Endodermal cell (in vitro differentiated cells): Measurements from ENCODE around the gene PITPNC1. TPM values are rescaled to one million over a fixed set of nuclear protein-coding genes. Genes with fewer than 3 reads are reported as not detected.

ENCODE experiments used
- DNase-seq: peaks from one replicate; pipeline ENCODE4 v3.0.0-alpha.2; 2017
- H3K27ac ChIP-seq: 2 replicates; pipeline ENCODE4 v1.5.1; 2013; ENCODE audit warnings: mild to moderate bottlenecking, low read depth, low read length, moderate library complexity
- H3K27me3 ChIP-seq: 2 replicates; pipeline ENCODE4 v1.6.1; 2013; ENCODE audit warnings: mild to moderate bottlenecking, low read length, moderate library complexity; ENCODE audit not compliant: insufficient read depth, control insufficient read depth, poor library complexity, severe bottlenecking
- H3K36me3 ChIP-seq: 2 replicates; pipeline ENCODE4 v1.7.0; 2013; ENCODE audit warnings: mild to moderate bottlenecking, low read length, moderate library complexity; ENCODE audit not compliant: control insufficient read depth, insufficient read depth
- H3K4me1 ChIP-seq: one replicate; pipeline ENCODE4 v1.7.0; 2013; ENCODE audit warnings: low read length; ENCODE audit not compliant: control insufficient read depth, insufficient read depth
- H3K4me3 ChIP-seq: 2 replicates; pipeline ENCODE4 v1.5.1; 2013; ENCODE audit warnings: mild to moderate bottlenecking, low read length, moderate library complexity
- H3K9ac ChIP-seq: 2 replicates; pipeline ENCODE4 v1.6.1; 2013; ENCODE audit warnings: mild to moderate bottlenecking, low read length, moderate library complexity; ENCODE audit not compliant: poor library complexity, severe bottlenecking; ENCODE audit errors: extremely low read depth
- H3K9me3 ChIP-seq: 2 replicates; pipeline ENCODE4 v1.6.1; 2013; ENCODE audit warnings: mild to moderate bottlenecking, low read length, moderate library complexity; ENCODE audit not compliant: control insufficient read depth
- H3K27ac Mint-ChIP-seq: 2 replicates; pipeline ENCODE4 v1.8.0; 2020; ENCODE audit warnings: mixed read lengths
- H3K27me3 Mint-ChIP-seq: 2 replicates; pipeline ENCODE4 v1.8.0; 2021; ENCODE audit warnings: mild to moderate bottlenecking, mixed read lengths; ENCODE audit not compliant: insufficient read depth
- H3K36me3 Mint-ChIP-seq: 2 replicates; pipeline ENCODE4 v1.8.0; 2020; ENCODE audit warnings: low read depth, mixed read lengths
- H3K4me1 Mint-ChIP-seq: 2 replicates; pipeline ENCODE4 v1.8.0; 2020; ENCODE audit warnings: mixed read lengths
- H3K4me3 Mint-ChIP-seq: 2 replicates; pipeline ENCODE4 v1.8.0; 2020; ENCODE audit warnings: mild to moderate bottlenecking, moderate library complexity, mixed read lengths
- H3K9me3 Mint-ChIP-seq: 2 replicates; pipeline ENCODE4 v1.8.0; 2020; ENCODE audit warnings: mild to moderate bottlenecking, mixed read lengths
- CTCF ChIP-seq: fragments of 200-600 bp; sonication (generic); conservative IDR thresholded peaks from 2 replicates; pipeline ENCODE4 v1.5.0; 2021; ENCODE audit warnings: antibody characterized with exemption, mild to moderate bottlenecking
- WGBS, 2 experiments: methylation state at CpG; one replicate each; pipeline versions ENCODE4 v1.1.5 to v1.1.7; 2013; ENCODE audit warnings: missing lambda C conversion rate in 2 of 2, mixed read lengths in 1 of 2; ENCODE audit not compliant: insufficient coverage in 1 of 2, insufficient read length in 1 of 2; 5-methylcytosine and 5-hydroxymethylcytosine counted together
- total RNA-seq, 2 donors: library from RNA; stranded (reverse); fragmentation: NEBNext Ultra II Directional in 1 of 2; extraction: Animal tissue kit (Norgen Biotek cat#: 25700) in 1 of 2; gene quantifications; 2 replicates in 1 of 2; 3 replicates in 1 of 2; pipeline ENCODE4 v1.2.1, GENCODE V29; 2021

PITPNC1 gene
- total RNA-seq, 2 donors from 2014 or later = 28.9 to 36.4 TPM

- Mint-ChIP-seq H3K9me3 (no peaks in the 10 kb centered on the region), H3K4me3 (no peak overlapping the region), H3K36me3 (no peaks in the 10 kb centered on the region), H3K27me3 (no peaks in the 10 kb centered on the region), H3K27ac (no peak overlapping the region), H3K4me1 (peaks cover 17% of the 10 kb centered on the region)
- Histone ChIP-seq H3K36me3 (no peaks in the 10 kb centered on the region), H3K4me3 (no peak overlapping the region), H3K27ac (no peak overlapping the region), H3K9me3 (no peaks in the 10 kb centered on the region), H3K9ac (no peak overlapping the region), H3K4me1 (no peaks in the 10 kb centered on the region), H3K27me3 (no peaks in the 10 kb centered on the region)
- 100% methylated on average over 1 of the region's 1 CpG for WGBS, 2 experiments
- TF ChIP-seq CTCF = no peak
- DNase-seq = no peak
These were observed 4.3 kb upstream of the PITPNC1 start for GRCh38 chr17:67372751-67373150.

- Mint-ChIP-seq H3K27me3 (no peaks in the 10 kb centered on the region), H3K27ac (peak overlapping the region; percentile 69), H3K9me3 (peaks cover 6% of the 10 kb centered on the region), H3K4me1 (peaks cover 22% of the 10 kb centered on the region), H3K36me3 (peaks cover 6% of the 10 kb centered on the region), H3K4me3 (peak overlapping the region; percentile 19)
- Histone ChIP-seq H3K9me3 (peaks cover 3% of the 10 kb centered on the region), H3K27me3 (no peaks in the 10 kb centered on the region), H3K4me1 (no peaks in the 10 kb centered on the region), H3K9ac (no peak overlapping the region), H3K27ac (no peak overlapping the region), H3K4me3 (no peak overlapping the region), H3K36me3 (no peaks in the 10 kb centered on the region)
- WGBS, 2 experiments = 54 to 65% methylated on average over 10 to 12 of the region's 12 CpGs
- peak; percentile 97 for DNase-seq
- TF ChIP-seq CTCF = peak; percentile 93
These were observed 2.6 kb upstream of the PITPNC1 start for GRCh38 chr17:67374329-67375053.

- no peak overlapping the region for H3K4me3 ChIP-seq
- no peaks in the 10 kb centered on the region for H3K27me3 ChIP-seq
- no peak for TF ChIP-seq CTCF
- no peak overlapping the region for H3K27ac ChIP-seq
- Mint-ChIP-seq H3K9me3 (peaks cover 11% of the 10 kb centered on the region), H3K27ac (no peak overlapping the region), H3K27me3 (no peaks in the 10 kb centered on the region), H3K4me1 (peaks cover 22% of the 10 kb centered on the region), H3K4me3 (peak overlapping the region; percentile 19), H3K36me3 (peaks cover 11% of the 10 kb centered on the region)
- peaks cover 8% of the 10 kb centered on the region for H3K9me3 ChIP-seq
- DNase-seq = no peak
- H3K4me1 ChIP-seq = no peaks in the 10 kb centered on the region
- H3K9ac ChIP-seq = no peak overlapping the region
- H3K36me3 ChIP-seq = no peaks in the 10 kb centered on the region
- 93 to 94% methylated on average over 5 of the region's 5 CpGs for WGBS, 2 experiments
These were observed 2.0 kb upstream of the PITPNC1 start for GRCh38 chr17:67375054-67375427.
